Neural cell (in vitro differentiated cells): ENCODE measurements around the gene NTRK2. TPM values are rescaled to one million over a fixed set of nuclear protein-coding genes. Genes with fewer than 3 reads are reported as not detected.

Experiments used
- H2AFZ ChIP-seq: fragments of 200-600, 300-800 bp; sonication (generic), shearing (Covaris generic); 2 replicates; pipeline ENCODE4 v1.6.0; 2014; ENCODE audit warnings: low read depth, mild to moderate bottlenecking, antibody characterized with exemption, low read length, moderate library complexity
- H3F3A ChIP-seq: fragments of 200-600 bp; shearing (Covaris generic); 2 replicates; pipeline ENCODE4 v1.6.1; 2016; ENCODE audit warnings: mild to moderate bottlenecking, moderate library complexity, mixed read lengths, antibody characterized with exemption, low read length; ENCODE audit not compliant: insufficient read depth, poor library complexity, severe bottlenecking
- H3K27ac ChIP-seq: fragments of 200-600, 300-800 bp; sonication (generic), shearing (Covaris generic); 2 replicates; pipeline ENCODE4 v1.5.1; 2014; ENCODE audit warnings: mild to moderate bottlenecking, low read length, moderate library complexity
- H3K27me3 ChIP-seq: fragments of 300-800, 200-600 bp; sonication (generic), shearing (Covaris generic); 2 replicates; pipeline ENCODE4 v1.6.0; 2014; ENCODE audit warnings: mild to moderate bottlenecking, low read depth, low read length, moderate library complexity; ENCODE audit not compliant: insufficient read depth
- H3K36me3 ChIP-seq: fragments of 300-800, 200-600 bp; sonication (generic), shearing (Covaris generic); 2 replicates; pipeline ENCODE4 v1.5.1; 2014; ENCODE audit warnings: mild to moderate bottlenecking, antibody characterized with exemption, low read length, moderate library complexity; ENCODE audit not compliant: insufficient read depth
- H3K4me2 ChIP-seq: fragments of 300-800, 200-600 bp; sonication (generic), shearing (Covaris generic); 2 replicates; pipeline ENCODE4 v1.6.0; 2014; ENCODE audit warnings: mild to moderate bottlenecking, low read length
- H3K4me3 ChIP-seq: fragments of 300-800, 200-600 bp; sonication (generic), shearing (Covaris generic); 2 replicates; pipeline ENCODE4 v1.5.1; 2014; ENCODE audit warnings: mild to moderate bottlenecking, low read length, moderate library complexity
- H3K79me2 ChIP-seq: fragments of 200-600 bp; shearing (Covaris generic); replicated peaks from 2 replicates; pipeline ENCODE4 v1.6.0; 2014; ENCODE audit warnings: mild to moderate bottlenecking, low read length, moderate library complexity; ENCODE audit not compliant: insufficient read depth
- H3K9ac ChIP-seq: fragments of 300-800, 200-600 bp; sonication (generic), shearing (Covaris generic); 2 replicates; pipeline ENCODE4 v1.6.1; 2016; ENCODE audit warnings: mild to moderate bottlenecking, low read length, mixed read lengths
- H3K9me2 ChIP-seq: fragments of 200-600 bp; shearing (Covaris generic); 2 replicates; pipeline ENCODE4 v1.6.1; 2016; ENCODE audit warnings: mild to moderate bottlenecking, low read length, mixed read lengths; ENCODE audit not compliant: insufficient read depth
- H3K9me3 ChIP-seq: fragments of 200-600, 300-800 bp; sonication (generic), shearing (Covaris generic); 2 replicates; pipeline ENCODE4 v1.6.1; 2016; ENCODE audit warnings: mild to moderate bottlenecking, mixed run types, low read length, moderate library complexity, mixed read lengths
- H4K20me1 ChIP-seq: fragments of 200-600 bp; shearing (Covaris generic); 2 replicates; pipeline ENCODE4 v1.6.1; 2016; ENCODE audit warnings: mild to moderate bottlenecking, mixed run types; ENCODE audit not compliant: insufficient read depth
- CTCF ChIP-seq: fragments of 450-650 bp; IDR thresholded peaks from 2 replicates; pipeline ENCODE4 v1.5.1; 2014; ENCODE audit warnings: antibody characterized with exemption, mild to moderate bottlenecking, moderate library complexity; ENCODE audit not compliant: poor library complexity, severe bottlenecking
- EP300 ChIP-seq: fragments of 450-650 bp; conservative IDR thresholded peaks from 2 replicates; pipeline ENCODE4 v1.6.1; 2014; ENCODE audit warnings: antibody characterized with exemption, mild to moderate bottlenecking, moderate library complexity; ENCODE audit not compliant: poor library complexity, severe bottlenecking
- EZH2 ChIP-seq: fragments of 200-600, 300-800 bp; shearing (Covaris generic), sonication (generic); IDR thresholded peaks from 2 replicates; pipeline ENCODE4 v1.6.1; 2014; ENCODE audit warnings: antibody characterized with exemption, low read length, borderline replicate concordance, mild to moderate bottlenecking; ENCODE audit not compliant: insufficient read depth, poor library complexity, severe bottlenecking
- MXI1 ChIP-seq: fragments of 450-650 bp; conservative IDR thresholded peaks from 2 replicates; pipeline ENCODE4 v1.6.1; 2014; ENCODE audit warnings: antibody characterized with exemption, mild to moderate bottlenecking; ENCODE audit not compliant: poor library complexity, severe bottlenecking
- POLR2AphosphoS5 ChIP-seq: IDR thresholded peaks from 2 replicates; pipeline ENCODE4 v1.6.1; 2012
- RAD21 ChIP-seq: fragments of 450-650 bp; conservative IDR thresholded peaks from 2 replicates; pipeline ENCODE4 v1.6.1; 2014; ENCODE audit warnings: antibody characterized with exemption, mild to moderate bottlenecking, moderate library complexity
- SMC3 ChIP-seq: fragments of 450-650 bp; conservative IDR thresholded peaks from 2 replicates; pipeline ENCODE4 v1.6.1; 2014; ENCODE audit warnings: antibody characterized with exemption, mild to moderate bottlenecking, moderate library complexity; ENCODE audit not compliant: poor library complexity
- TAF1 ChIP-seq: IDR thresholded peaks from 2 replicates; pipeline ENCODE4 v1.6.1; 2012; ENCODE audit warnings: low read depth
- polyA plus RNA-seq: library from polyadenylated mRNA; depleted of rRNA; stranded (reverse); fragments of >200 nt; gene quantifications from 2 replicates; pipeline ENCODE4 v1.2.3, GENCODE V29; 2014
- TF ChIP-seq, protein P1 (sequence below): IDR thresholded peaks from 2 replicates; pipeline ENCODE4 v1.6.1; 2012; ENCODE audit warnings: borderline replicate concordance

The NTRK2 gene
- polyA plus RNA-seq, 1 donor from 2014 or later: 14.2 TPM

DNA sequence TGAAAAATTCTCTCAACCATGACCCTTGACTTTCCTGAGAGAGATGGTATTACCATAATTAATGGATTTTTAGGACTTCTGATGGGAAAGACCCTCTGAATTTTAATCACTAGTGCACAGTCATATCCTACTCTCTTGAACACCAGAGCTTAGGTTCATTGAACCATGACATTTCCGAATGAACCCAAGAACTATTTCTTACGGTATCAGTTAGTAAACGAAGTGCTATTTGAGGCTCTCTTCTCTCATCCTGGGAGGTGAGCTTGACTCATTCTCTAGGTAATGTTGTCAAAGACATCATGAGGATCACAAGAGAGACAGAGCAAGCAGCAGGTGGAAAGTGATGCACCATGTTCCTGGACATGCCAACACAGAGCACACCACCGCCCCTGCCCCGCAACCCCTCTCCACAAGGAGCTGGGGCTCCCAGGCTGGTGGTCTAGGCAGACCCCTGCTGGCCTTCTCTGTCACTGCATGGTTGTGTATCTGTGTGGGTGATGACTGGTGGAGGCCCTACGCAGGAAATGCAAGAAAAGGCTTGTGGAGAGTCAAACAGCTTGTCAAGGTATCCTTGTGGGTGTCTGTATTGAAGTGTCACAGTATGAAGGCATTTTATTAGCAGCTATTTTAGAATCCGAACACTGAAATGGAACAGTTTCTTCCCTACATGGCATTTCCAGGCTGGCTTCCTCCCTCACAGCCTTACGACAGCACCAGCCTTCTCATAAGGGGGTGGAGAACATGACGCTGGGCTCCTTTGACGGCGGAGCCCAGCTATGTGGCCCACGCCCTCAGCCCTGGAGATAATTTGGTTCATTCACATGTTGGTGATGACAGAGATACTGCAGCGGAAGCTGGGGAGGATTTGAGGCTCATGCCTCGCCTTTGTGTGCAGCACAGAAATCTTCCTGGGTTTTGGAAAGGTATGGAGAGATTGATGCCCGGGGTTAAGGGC, 297.6 kb downstream of the NTRK2 start:
- TF ChIP-seq CTCF (peak; percentile 17), EZH2 (no peak)
- Histone ChIP-seq H3F3A (no peaks in the 10 kb centered on the region), H3K9me2 (no peaks in the 10 kb centered on the region), H3K9ac (no peak overlapping the region), H3K27me3 (no peaks in the 10 kb centered on the region), H3K9me3 (no peaks in the 10 kb centered on the region), H2AFZ (no peak overlapping the region), H3K4me2 (no peak overlapping the region), H3K4me3 (no peak overlapping the region), H3K27ac (no peak overlapping the region), H4K20me1 (no peaks in the 10 kb centered on the region), H3K79me2 (no peaks in the 10 kb centered on the region), H3K36me3 (no peaks in the 10 kb centered on the region)

GRCh38 chr9:84969084-84969483, 299.6 kb downstream of the NTRK2 start:
- H3K36me3 ChIP-seq: no peaks in the 10 kb centered on the region

More at GRCh38 chr9:84969084-84969483, 299.6 kb downstream of the NTRK2 start:
- H3K27ac ChIP-seq: no peak overlapping the region
- no peaks in the 10 kb centered on the region for H3K27me3 ChIP-seq
- no peaks in the 10 kb centered on the region for H3K9me2 ChIP-seq
- no peak overlapping the region for H3K4me3 ChIP-seq
- no peak overlapping the region for H3K4me2 ChIP-seq
- no peak overlapping the region for H2AFZ ChIP-seq
- TF ChIP-seq TAF1: no peak
- TF ChIP-seq EZH2: no peak
- no peak for TF ChIP-seq MXI1
- TF ChIP-seq SMC3: no peak
- TF ChIP-seq, protein P1, sequence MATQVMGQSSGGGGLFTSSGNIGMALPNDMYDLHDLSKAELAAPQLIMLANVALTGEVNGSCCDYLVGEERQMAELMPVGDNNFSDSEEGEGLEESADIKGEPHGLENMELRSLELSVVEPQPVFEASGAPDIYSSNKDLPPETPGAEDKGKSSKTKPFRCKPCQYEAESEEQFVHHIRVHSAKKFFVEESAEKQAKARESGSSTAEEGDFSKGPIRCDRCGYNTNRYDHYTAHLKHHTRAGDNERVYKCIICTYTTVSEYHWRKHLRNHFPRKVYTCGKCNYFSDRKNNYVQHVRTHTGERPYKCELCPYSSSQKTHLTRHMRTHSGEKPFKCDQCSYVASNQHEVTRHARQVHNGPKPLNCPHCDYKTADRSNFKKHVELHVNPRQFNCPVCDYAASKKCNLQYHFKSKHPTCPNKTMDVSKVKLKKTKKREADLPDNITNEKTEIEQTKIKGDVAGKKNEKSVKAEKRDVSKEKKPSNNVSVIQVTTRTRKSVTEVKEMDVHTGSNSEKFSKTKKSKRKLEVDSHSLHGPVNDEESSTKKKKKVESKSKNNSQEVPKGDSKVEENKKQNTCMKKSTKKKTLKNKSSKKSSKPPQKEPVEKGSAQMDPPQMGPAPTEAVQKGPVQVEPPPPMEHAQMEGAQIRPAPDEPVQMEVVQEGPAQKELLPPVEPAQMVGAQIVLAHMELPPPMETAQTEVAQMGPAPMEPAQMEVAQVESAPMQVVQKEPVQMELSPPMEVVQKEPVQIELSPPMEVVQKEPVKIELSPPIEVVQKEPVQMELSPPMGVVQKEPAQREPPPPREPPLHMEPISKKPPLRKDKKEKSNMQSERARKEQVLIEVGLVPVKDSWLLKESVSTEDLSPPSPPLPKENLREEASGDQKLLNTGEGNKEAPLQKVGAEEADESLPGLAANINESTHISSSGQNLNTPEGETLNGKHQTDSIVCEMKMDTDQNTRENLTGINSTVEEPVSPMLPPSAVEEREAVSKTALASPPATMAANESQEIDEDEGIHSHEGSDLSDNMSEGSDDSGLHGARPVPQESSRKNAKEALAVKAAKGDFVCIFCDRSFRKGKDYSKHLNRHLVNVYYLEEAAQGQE: no peak
- TF ChIP-seq EP300: no peak
- no peak for TF ChIP-seq RAD21
- TF ChIP-seq POLR2AphosphoS5: no peak
- TF ChIP-seq CTCF: no peak
- H3K9ac ChIP-seq: no peak overlapping the region
- H3K9me3 ChIP-seq: no peaks in the 10 kb centered on the region
- H4K20me1 ChIP-seq: no peaks in the 10 kb centered on the region
- no peaks in the 10 kb centered on the region for H3K79me2 ChIP-seq
- no peaks in the 10 kb centered on the region for H3F3A ChIP-seq
